Activated gamma-delta T cell (primary cell): ENCODE results near the gene FOXRED2.

Source experiments
- DNase-seq: peaks from one replicate; lab custom pipeline; 2025; lab: John Stamatoyannopoulos, UW

The FOXRED2 gene

DNA sequence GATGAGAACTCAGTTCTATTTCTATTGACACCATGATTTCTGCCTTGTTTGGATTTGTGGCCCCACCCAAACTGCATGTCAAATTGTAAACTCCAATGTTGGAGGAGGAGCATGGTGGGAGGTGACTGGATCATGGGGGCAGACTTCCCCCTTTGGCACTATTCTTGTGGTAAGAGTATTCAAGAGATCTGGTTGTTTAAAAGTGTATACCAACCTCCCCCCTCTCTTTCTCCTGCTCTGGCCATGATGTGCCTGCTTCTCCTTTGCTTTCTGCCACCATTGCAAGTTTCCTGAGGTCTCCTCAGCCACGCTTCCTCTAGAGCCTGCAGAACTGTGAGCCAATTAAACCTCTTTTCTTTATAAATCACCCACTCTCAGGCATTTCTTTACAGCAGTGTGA is 7.9 kb upstream of the FOXRED2 start:
- no peak for DNase-seq

DNA sequence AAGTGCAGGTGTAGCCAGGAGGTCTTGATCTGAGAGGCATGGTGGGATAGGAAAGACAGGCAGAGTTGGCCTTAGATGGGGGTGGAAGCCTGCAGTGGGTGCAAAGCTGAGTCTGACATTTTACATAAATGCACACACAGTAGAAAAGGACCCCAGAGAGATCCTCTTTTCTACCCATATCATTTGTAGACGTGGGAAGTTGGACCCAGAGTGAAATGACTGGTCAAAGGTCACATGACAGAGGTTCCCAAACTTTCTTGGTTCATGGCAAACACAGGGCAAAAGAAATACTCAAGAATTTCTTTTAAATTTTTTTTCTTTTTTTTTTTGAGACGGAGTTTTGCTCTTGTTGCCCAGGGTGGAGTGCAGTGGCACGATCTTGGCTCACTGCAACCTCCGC is 6.2 kb upstream of the FOXRED2 start:
- no peak for DNase-seq

GRCh38 chr22:36512333-36512732 is 5.5 kb upstream of the FOXRED2 start:
- DNase-seq = no peak

DNA sequence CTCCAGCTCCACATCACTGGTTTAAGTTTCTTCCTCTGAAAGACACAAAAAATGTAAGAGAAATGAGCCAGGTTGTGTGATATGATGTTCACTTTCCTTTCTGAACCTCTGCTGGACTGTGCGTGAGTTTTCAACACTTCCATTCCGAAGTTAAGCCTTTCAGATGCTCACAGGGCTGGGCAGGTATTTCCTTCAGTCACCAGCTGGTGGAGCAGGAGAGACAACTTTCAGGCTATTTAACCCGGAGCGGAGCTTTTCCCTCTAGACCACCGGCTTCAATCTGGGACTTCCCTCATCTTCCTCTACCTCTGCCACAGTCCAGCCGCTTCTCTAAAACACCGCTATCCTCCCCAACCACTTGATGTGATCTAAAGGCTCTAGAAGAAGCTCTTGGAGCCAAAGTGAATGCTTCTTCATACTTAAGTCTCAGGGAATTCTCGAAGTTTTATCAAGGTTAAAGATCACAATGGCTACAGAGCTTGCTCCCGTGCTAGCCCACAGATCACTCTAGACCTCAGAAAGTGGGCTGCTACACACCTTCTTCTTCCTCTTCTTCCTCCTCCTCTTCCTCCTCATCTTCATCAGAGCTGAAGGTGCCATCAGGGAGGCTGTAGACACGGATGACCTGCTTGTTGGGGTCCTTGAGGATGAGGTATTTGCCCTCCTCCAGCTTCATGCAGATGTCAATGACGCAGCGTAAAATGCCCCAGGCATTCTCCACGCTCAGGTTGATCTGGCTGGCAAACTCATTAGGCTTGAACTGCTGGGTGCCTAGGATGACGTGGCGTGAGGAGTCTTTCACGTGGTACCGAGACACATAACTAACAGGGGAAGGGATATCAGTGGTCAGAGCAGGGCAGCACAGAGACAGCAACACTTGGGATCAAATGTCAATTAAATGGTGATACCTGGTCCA is 4.4 kb upstream of the FOXRED2 start:
- no peak for DNase-seq

GRCh38 chr22:36510384-36510783 is 3.5 kb upstream of the FOXRED2 start:
- DNase-seq = no peak

GRCh38 chr22:36507518-36508010 is 724 bp upstream of the FOXRED2 start:
- no peak for DNase-seq

- DNase-seq = no peak
Measured at GRCh38 chr22:36505998-36506635, 723 bp downstream of the FOXRED2 start.

DNA sequence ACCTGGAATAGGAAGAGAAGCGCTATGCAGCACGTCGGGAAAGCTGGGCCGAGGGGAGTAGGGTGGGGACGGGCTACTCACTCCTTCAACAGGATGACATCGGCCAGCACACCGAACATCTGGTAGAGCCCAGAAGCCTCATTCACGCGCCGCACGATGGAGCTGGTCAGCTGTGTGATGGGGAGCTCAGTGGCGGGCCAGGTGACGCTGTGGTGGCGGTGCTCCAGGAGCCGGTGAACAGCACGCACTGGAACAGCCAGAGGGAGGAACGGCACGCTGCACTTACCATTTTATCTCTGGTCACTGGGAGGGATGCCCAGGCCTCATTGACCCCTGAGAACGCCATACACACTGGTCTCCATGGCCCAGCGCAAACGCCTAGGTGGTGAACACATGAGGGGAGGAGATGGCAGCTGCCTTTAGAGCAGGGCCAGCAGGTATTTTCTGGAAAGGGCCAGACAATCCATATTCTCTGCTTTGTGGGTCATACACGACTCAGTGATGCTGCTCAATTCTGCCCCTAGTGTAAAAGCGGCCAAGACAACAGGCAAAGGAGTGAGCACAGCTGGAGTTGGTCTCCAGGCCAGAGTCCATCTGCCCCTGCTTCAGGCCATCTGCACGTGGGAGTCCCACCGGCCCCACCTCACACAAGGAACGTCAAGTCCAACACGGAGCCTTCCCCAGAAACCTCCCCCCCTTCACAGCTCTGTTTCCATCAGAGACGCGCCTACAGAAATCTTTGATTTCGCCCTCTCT is 8.8 kb downstream of the FOXRED2 start:
- no peak for DNase-seq

GRCh38 chr22:36493690-36494110 is 13.1 kb downstream of the FOXRED2 start:
- DNase-seq = no peak

DNA sequence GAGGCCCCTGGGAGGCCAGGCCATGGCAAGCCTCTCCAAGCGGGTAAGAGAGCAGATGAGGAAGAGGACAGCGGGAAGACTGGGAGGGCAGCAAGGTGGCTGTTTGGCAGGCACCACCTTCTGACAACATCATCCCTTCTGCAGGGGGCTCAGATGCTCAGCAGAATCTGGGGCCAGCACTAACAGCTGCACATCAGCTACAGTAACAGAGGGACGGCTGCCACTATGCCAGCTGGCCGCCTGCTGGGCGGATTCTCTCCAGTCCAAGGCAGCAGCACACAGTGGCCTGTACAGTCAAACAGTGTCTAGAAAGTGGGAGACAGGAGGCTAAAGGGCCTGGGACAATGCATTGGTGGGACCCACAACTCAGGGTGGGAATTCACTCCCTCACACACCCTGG is 14.7 kb downstream of the FOXRED2 start:
- no peak for DNase-seq

- no peak for DNase-seq
Measured at GRCh38 chr22:36491155-36491554, 15.7 kb downstream of the FOXRED2 start.

- no peak for DNase-seq
Measured at GRCh38 chr22:36486619-36487384, 20.0 kb downstream of the FOXRED2 start.

DNA sequence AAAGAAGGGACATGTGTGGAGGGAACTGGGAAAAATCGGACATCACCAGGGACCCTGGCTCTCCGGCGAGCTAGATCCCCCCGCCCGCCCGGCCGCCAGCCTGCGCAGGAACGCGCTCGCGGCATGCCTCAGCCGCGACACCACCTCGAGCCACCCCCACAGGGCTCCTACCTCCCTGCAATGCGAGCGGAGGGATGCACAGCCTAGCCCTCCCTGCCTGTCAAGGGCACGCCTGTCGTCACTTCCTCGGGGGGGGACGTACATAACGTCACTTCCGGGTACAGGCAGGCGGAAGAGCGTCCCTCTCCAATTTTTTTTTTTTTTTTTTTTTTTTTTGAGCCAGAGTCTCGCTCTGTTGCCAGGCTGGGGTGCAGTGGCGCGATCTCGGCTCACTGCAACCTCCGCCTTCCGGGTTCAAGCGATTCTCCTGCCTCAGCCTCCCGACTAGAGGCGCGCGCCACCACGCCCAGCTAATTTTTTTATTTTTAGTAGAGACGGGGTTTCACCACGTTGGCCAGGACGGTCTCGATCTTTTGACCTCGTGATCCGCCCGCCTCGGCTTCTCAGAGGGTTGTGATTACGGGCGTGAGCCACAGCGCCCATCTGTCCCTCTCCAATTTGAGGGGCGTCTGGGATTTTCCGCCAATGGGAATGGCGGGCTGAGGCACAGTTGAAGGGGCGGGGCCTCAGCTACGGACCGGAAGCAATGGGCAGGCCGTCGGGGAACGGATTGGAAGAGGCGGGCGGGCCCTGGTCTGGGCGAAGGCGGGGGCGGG is 25.3 kb downstream of the FOXRED2 start, which contains the start of gene TXN2:
Gene TXN2 (minus strand): TSS at position 248 of the 776 bp plus-strand sequence. CDS start 803 bp downstream, outside the sequence.
- peak; percentile 78 for DNase-seq

DNA sequence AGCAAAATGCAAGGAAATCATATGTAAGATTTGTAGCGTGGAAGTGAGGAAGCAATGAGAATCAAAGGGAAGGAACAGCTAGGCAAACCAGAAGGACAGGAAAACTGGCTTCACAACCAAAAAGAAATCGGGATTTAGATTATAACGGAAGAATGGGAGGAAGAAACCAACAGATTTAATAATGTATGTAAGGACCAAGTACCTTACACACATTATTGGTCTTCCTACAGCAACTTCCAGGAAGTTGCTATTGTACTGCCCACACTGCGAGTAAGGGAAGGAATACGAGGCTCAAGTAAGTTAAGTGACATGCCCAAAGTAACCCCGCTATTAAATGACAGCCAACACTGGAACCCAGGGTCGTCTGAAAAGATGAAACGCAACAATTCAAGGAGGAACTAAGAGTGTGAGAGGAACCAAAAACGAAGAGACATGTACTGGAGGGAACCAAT is 25.9 kb downstream of the FOXRED2 start:
- no peak for DNase-seq

- DNase-seq = no peak
Measured at GRCh38 chr22:36478966-36479365, 27.9 kb downstream of the FOXRED2 start.

DNA sequence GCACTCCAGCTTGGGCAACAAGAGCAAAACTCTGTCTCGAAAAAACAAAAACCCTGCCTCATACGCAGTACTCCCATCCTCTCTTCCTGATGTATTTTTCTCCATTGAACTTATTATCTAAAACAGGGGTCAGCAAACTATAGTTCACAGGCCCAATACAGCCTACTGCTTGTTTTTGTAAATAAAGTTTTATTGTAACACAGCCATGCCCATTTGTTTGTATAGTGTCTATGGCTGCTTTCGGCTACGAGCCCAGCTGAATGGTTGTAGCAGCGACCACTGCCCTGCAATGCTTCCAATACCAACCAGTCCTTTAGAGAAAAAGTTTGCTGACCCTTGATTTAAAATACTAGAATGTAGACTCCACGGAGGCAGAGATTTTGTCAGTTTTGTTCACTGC is 31.5 kb downstream of the FOXRED2 start:
- no peak for DNase-seq

DNA sequence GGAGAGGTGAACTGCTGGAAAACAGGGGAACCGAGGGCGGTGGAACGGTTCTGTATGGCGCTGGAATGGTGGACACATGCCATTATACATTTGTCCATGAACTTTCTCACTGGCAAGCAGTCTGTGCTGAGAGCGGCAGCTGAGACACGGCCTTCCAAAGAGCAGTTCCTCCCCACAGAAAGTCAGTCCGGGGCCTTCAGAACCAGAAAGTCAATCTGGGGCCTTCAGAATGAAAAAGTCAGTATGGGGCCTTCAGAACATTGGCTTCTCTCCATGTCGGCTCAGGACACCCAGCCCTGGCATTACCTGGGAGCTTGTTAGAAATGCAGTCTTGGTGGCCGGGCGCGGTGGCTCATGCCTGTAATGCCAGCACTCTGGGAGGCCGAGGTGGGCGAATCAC is 34.2 kb downstream of the FOXRED2 start:
- DNase-seq = no peak

DNA sequence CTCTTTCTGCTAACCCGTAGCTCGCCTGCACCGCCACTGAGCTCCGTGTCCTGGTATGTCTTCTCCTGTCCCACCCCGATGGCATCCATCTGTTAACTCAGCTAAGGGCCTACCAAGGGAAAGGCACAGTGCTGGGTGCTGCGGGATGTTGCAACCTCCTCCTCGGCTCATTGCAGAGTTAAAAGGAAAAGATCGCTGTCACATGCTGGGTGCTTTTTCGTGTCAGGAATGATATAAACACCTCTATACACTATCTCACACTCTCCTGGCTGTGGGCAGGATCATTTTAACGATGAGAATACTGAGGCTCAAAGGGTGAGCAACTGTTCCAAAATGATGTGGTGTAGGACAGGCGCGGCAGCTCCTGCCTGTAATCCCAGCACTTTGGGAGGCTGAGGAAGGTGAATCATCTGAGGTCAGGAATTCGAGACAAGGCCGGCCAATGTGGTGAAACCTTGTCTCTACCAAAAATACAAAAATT is 35.5 kb downstream of the FOXRED2 start:
- DNase-seq = no peak

DNA sequence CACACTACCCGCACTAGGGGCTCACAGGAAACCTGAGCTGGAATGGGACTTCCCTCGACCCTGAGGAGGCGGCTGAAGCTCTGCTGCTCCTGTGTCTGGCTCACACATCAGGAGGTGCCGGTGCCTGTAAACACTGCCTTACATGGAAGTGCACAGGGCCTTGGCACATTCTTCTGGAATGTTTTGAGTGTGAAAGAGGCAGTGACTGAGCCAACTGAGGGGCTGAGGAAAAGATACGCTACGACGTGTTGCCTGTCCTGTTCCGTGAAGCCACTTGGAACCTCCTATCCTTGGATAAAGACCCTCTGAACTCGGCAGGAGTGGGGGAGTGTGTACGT is 35.9 kb downstream of the FOXRED2 start:
- DNase-seq = no peak

GRCh38 chr22:36470162-36470993 is 36.5 kb downstream of the FOXRED2 start:
- DNase-seq = peak; percentile 28
